ENCODE results near the gene DAB2IP.

- no peak for TF ChIP-seq CTCF (IDR thresholded peaks at IDR 0.05)
- no peak for TF ChIP-seq EP300 (IDR thresholded peaks at IDR 0.05)
- TF ChIP-seq POLR2A (IDR thresholded peaks at IDR 0.05): no peak
Measured at GRCh38 chr9:121706149-121706750, 54.8 kb downstream of the DAB2IP start.

All from tibial nerve (tissue), 4 donors.